HepG2 (cell line): ENCODE measurements around the gene MAP3K4.

Source experiments
- CENPX ChIP-seq: sonication (generic); formaldehyde crosslinking; IDR thresholded peaks from 2 replicates; pipeline ENCODE4 v1.9.0; 2021; ENCODE audit warnings: mild to moderate bottlenecking, missing genetic modification reagents, moderate library complexity
- CTCF ChIP-seq: sonication (generic); formaldehyde crosslinking; IDR thresholded peaks from 2 replicates; pipeline ENCODE4 v1.5.0; 2020; ENCODE audit warnings: mild to moderate bottlenecking, missing genetic modification reagents, moderate library complexity
- POLR2A ChIP-seq, 2 experiments: IDR thresholded peaks; 2 replicates each; pipeline ENCODE4 v1.6.1; 2011; ENCODE audit warnings: low read depth in 2 of 2, low read length in 2 of 2, mild to moderate bottlenecking in 1 of 2, moderate library complexity in 1 of 2; ENCODE audit not compliant: insufficient read depth in 1 of 2
- RNF2 ChIP-seq: fragments of 450-650 bp; conservative IDR thresholded peaks from 2 replicates; pipeline ENCODE4 v1.6.1; 2016; ENCODE audit warnings: low read depth

GRCh38 chr6:160971171-160971570 lies 20.4 kb upstream of the MAP3K4 start:
- TF ChIP-seq POLR2A (IDR thresholded peaks at IDR 0.05; ENCODE audit: insufficient read depth in 1 of 2, low read depth in 2 of 2, low read length in 2 of 2) (no peak), CTCF (CRISPR knock-in tag) (no peak), RNF2 (no peak), CENPX (no peak)
